GM18508 (cell line): ENCODE measurements around the gene RNLS.
"Not testable (repeated sequence)": the region's sequence is repeated elsewhere in the genome, so short reads cannot be mapped to it uniquely, and the experiment has no call there.

Experiments used
- ATAC-seq: cut with Tn5 transposase; IDR thresholded peaks from one replicate; pipeline ENCODE4 v1.9.1; 2021; ENCODE audit warnings: moderate number of reproducible peaks; ENCODE audit not compliant: insufficient read depth, unreplicated experiment

The RNLS gene

DNA sequence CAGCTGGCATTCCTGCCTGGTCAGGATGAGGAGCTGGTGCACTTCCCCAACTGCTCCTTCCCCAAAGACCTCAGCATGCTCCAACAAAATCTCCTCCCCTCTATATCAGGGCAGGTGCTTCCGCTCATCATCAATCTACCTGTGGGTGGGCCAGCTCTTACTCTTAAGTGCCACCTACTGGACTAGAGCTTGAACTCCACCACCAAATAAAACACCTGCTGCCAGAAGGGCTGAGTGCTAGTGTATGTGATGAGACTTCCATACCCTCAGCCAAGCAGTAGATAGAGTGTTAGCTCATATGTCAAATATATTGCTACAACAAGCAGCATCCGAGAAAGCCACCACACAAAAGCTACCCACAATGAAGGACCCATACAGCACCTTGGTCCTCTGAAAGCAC, 264.3 kb downstream of the RNLS start:
- no peak for ATAC-seq

- ATAC-seq: no peak
These were observed 266.0 kb downstream of the RNLS start for GRCh38 chr10:88317099-88317498.

- no peak for ATAC-seq
These were observed 266.7 kb downstream of the RNLS start for GRCh38 chr10:88316292-88316861.

- ATAC-seq: no peak
These were observed 267.4 kb downstream of the RNLS start for GRCh38 chr10:88315755-88316154.

DNA sequence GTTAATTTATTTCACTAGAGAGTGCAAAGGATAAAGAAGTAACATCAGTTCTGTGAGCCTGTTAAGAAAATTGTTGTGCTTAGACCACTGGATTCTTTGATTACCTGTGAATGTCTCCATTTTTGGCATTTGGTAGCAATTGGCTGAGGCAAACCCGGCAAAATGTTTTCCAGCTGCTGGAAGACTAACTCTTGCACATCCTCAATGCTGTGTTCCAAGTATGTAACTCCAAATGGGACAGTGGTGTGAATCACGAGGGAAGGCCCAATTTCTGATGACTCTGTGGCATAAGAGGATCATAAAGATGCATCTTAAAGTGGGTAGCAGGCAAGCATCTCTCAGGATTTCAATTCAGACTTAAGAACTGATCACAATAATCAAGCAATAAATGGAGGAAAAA, 268.8 kb downstream of the RNLS start:
- no peak for ATAC-seq

GRCh38 chr10:88313878-88314277, 269.2 kb downstream of the RNLS start:
- ATAC-seq: no peak

DNA sequence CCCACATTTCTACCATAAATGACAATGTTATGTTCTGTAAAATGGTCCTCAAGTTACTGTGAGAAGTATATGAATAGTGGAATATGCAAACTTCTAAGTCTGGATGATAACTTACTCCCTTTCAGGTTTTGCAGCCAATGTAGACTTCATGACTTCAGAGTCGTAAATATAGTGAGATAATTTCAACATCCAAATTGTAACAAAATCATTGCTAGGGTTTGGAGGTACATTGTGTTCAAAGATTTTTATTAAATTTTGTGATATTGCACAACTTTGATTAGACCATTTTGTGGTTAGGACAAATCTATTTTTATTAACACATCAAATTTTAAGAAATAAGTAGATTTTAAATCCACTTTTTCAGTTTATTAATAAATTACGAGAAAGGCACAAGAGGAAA, 270.3 kb downstream of the RNLS start:
- no peak for ATAC-seq

DNA sequence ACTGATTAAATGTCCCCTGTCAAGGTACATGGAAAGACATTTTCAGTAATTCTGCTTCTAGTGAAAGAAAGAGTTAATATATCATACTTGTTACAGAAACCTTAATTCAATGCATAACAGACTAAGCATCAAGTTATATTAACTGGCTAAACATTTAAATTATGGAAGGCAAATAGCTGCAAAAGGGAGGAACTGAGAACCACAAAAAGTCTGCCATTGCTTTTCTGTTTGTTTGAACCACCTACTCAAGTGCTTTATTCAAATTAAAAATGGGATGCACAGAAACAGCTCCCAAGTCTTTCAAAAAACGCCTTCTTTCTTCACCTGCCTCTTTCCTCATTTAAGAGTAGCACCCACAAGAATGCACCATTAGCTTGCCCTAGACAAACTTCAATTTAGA, 271.9 kb downstream of the RNLS start:
- ATAC-seq: no peak

- no peak for ATAC-seq
These were observed 273.8 kb downstream of the RNLS start for GRCh38 chr10:88309365-88309764.

GRCh38 chr10:88308361-88308760, 274.8 kb downstream of the RNLS start:
- not testable (repeated sequence) for ATAC-seq

GRCh38 chr10:88299787-88300186, 283.3 kb downstream of the RNLS start:
- no peak for ATAC-seq

DNA sequence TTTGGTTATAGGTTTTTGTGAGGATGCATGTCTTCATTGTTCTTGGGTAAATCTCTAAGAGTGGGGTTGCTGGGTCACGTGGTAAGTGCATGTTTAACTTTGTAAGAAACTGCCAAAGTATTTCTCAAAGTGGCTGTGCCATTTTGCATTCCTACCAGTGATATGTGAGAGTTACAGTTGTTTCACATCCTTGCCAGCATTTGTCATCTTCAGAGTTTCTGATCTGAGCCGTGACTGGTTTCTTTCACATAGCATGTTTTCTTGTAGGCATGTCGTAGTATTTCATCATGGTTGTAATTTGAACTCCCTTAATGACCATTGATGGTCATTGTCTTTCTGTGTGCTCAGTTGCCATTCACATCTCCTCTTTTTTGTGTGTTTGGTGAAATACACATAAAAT, 286.0 kb downstream of the RNLS start:
- no peak for ATAC-seq

DNA sequence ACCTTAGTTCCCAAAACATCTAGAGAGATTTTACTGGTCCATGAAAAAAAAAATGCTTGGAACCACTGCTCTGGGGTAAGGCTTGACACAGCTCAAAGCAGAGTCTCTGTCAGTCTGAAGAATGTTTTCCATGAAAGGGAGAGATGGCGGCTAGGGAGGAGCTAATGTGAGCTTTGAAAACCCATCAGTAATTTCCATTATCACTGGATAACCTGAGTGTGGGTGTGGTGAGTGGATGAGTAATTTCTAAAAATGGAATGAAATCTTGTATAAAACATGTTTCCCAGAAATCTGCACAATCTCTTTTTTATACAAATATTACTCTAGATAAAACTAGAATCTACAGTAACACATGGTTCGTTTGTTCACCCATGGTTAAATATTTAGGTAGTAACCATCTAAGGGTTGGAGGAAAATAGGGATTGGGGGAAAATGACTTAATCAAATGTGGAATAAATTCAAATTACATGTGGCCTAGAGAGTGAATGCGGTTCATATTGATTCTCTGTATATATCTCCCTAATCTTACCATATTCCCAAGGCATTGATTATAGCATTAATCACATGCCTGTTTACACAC, 289.4 kb downstream of the RNLS start:
- ATAC-seq: no peak

DNA sequence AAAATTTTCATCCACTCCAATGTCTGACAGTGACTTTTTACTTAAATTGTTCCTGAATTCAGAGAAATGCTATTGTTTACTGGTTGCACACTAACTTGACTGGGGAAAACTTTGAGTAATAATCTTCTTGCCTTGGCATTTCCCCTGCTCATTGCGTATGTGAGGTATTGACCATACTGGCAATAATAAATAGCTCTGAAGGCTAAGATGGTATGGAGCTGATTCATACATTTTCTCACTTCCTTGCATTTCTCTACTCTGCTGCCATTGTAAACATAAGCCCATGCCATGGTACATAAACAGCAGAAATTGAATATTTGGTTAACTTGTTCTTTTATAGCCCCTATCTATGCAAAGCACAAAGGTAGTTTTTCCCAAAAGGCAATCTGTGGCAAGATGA, 290.0 kb downstream of the RNLS start:
- ATAC-seq: no peak

- no peak for ATAC-seq
These were observed 291.0 kb downstream of the RNLS start for GRCh38 chr10:88292185-88292514.

DNA sequence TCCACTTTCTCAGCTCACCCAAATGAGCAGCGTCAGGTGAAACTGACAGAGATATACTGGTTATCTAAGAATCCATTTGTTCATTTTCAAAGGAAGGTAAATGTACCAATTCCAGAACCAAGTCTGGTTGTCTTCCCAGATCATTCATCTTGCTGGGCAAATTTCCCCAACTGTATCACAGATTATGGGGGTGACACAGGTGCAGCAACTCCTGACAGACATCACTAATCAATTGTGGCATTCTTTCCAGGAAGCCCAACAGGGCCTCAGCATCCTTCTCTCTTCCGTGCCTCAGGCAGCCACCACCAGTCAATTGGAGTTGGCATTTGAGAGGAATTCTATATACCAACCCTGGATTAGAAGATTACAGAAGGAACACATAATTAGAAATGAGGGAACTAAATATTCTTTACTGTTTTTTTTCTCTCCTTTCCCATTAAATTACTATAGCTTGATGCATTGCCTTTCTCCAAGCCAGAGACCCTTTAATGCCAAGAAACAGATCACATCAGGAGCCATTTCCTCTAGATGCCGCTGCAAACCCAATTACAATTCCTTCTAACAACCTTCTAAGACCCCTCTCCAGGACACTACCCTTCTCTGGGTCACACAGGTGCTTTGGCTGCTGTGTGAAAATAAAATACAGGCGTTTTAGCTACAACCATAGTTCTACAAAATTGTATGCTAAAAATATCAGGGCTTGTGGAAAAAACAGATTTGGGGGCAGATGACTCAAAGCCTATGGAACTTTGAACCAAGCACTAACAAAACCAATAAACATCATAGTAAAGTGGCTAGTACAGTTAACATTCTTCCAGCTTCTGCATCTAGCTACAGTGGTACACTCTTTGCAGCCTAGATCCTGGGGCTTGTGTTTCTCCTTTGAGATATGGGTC, 291.6 kb downstream of the RNLS start:
- ATAC-seq: no peak

DNA sequence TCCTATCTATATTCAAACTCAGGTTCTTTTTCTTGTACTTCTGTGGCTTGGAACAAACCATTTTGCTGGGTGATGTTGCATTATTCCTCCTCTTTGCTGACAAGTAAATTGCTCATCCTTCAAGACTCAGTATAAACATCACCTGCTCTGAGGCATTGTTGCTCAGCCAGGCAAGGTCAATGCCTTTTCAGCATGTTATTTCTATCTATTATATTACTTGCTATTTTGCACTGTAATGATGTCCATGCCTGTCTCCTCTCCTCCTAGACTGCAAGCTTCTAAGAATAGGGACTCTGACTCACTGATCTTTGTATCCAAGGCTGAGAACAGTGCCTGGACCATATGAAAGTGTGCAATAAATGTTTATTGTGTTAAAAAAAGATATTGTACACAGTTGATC, 293.8 kb downstream of the RNLS start:
- no peak for ATAC-seq

GRCh38 chr10:88288320-88289059, 294.6 kb downstream of the RNLS start:
- no peak for ATAC-seq

GRCh38 chr10:88286030-88286429, 297.1 kb downstream of the RNLS start:
- no peak for ATAC-seq

- ATAC-seq: no peak
These were observed 301.3 kb downstream of the RNLS start for GRCh38 chr10:88281592-88282347.
